HepG2 (cell line): ENCODE data around the gene CARD9. TPM values are rescaled to one million over a fixed set of nuclear protein-coding genes. Genes with fewer than 3 reads are reported as not detected.
A peak's percentile ranks its signal among the peaks of the same experiment; 100 is the strongest.

Source experiments
- ARNT2 ChIP-seq: sonication (generic); formaldehyde crosslinking; IDR thresholded peaks from 2 replicates; pipeline ENCODE4 v1.8.0; 2022; ENCODE audit warnings: mild to moderate bottlenecking, low read depth, missing genetic modification reagents, moderate library complexity
- CBX2 ChIP-seq, 2 experiments: fragments of 200-600 bp in 1 of 2; sonication (generic); formaldehyde crosslinking in 1 of 2; IDR thresholded peaks; 2 replicates each; pipeline versions ENCODE4 v1.7.0 to v1.8.1; 2018 to 2022; ENCODE audit warnings: low read depth in 2 of 2, low read length in 1 of 2, mild to moderate bottlenecking in 1 of 2, missing genetic modification reagents in 1 of 2
- CBX5 ChIP-seq: sonication (generic); formaldehyde crosslinking; IDR thresholded peaks from 2 replicates; pipeline ENCODE4 v1.4.0; 2020; ENCODE audit warnings: missing genetic modification reagents, borderline replicate concordance
- CENPBD1 ChIP-seq: sonication (generic); formaldehyde crosslinking; IDR thresholded peaks from 2 replicates; pipeline ENCODE4 v1.8.0; 2022; ENCODE audit warnings: missing genetic modification reagents, low read depth, mild to moderate bottlenecking, borderline replicate concordance
- FOSL2 ChIP-seq: sonication (generic); formaldehyde crosslinking; IDR thresholded peaks from 2 replicates; pipeline ENCODE4 v1.4.0; 2020; ENCODE audit warnings: missing genetic modification reagents
- GATA4 ChIP-seq: sonication (generic); IDR thresholded peaks from 2 replicates; pipeline ENCODE4 v1.6.1; 2016; ENCODE audit warnings: antibody characterized with exemption, low read depth, borderline replicate concordance
- GATAD1 ChIP-seq: IDR thresholded peaks from 2 replicates; pipeline ENCODE4 v1.6.1; 2016; ENCODE audit warnings: missing genetic modification reagents, missing compliant biosample characterization
- GMEB1 ChIP-seq: sonication (generic); formaldehyde crosslinking; IDR thresholded peaks from 2 replicates; pipeline ENCODE4 v1.5.1; 2020; ENCODE audit warnings: missing genetic modification reagents, mild to moderate bottlenecking, borderline replicate concordance
- KDM5B ChIP-seq: sonication (generic); formaldehyde crosslinking; IDR thresholded peaks from 2 replicates; pipeline ENCODE4 v1.4.0; 2020; ENCODE audit warnings: missing genetic modification reagents, mild to moderate bottlenecking, borderline replicate concordance
- LCORL ChIP-seq, 2 experiments: fragments of 450-650 bp in 1 of 2; sonication (generic) in 1 of 2; formaldehyde crosslinking in 1 of 2; IDR thresholded peaks; 2 replicates each; pipeline versions ENCODE4 v1.5.0 to v1.6.1; 2017 to 2020; ENCODE audit warnings: antibody characterized with exemption in 1 of 2, missing genetic modification reagents in 1 of 2
- NCOA1 ChIP-seq: sonication (generic); formaldehyde crosslinking; IDR thresholded peaks from 2 replicates; pipeline ENCODE4 v1.9.0; 2021; ENCODE audit warnings: missing genetic modification reagents
- SCMH1 ChIP-seq: sonication (generic); formaldehyde crosslinking; IDR thresholded peaks from 2 replicates; pipeline ENCODE4 v1.9.0; 2021; ENCODE audit warnings: missing genetic modification reagents, mild to moderate bottlenecking, borderline replicate concordance
- SP1 ChIP-seq, 2 experiments: fragments of 450-650 bp in 1 of 2; sonication (generic) in 1 of 2; formaldehyde crosslinking in 1 of 2; IDR thresholded peaks; 2 replicates each; pipeline versions ENCODE4 v1.4.0 to v1.6.1; 2016 to 2020; ENCODE audit warnings: missing genetic modification reagents in 1 of 2
- ZBTB14 ChIP-seq: sonication (generic); formaldehyde crosslinking; IDR thresholded peaks from 2 replicates; pipeline ENCODE4 v1.4.0; 2020; ENCODE audit warnings: missing genetic modification reagents
- ZNF253 ChIP-seq: sonication (generic); formaldehyde crosslinking; IDR thresholded peaks from 2 replicates; pipeline ENCODE4 v1.8.0; 2022; ENCODE audit warnings: mild to moderate bottlenecking, missing genetic modification reagents, borderline replicate concordance
- ZNF282 ChIP-seq: fragments of 450-650 bp; IDR thresholded peaks from 2 replicates; pipeline ENCODE4 v1.6.1; 2018; ENCODE audit not compliant: partially characterized antibody
- ZNF333 ChIP-seq: sonication (generic); formaldehyde crosslinking; IDR thresholded peaks from 2 replicates; pipeline ENCODE4 v1.4.0; 2020; ENCODE audit warnings: mild to moderate bottlenecking, missing genetic modification reagents, borderline replicate concordance
- ZNF354B ChIP-seq: sonication (generic); formaldehyde crosslinking; IDR thresholded peaks from 2 replicates; pipeline ENCODE4 v1.8.0; 2022; ENCODE audit warnings: mild to moderate bottlenecking, missing genetic modification reagents
- ZNF687 ChIP-seq: sonication (generic); formaldehyde crosslinking; IDR thresholded peaks from 2 replicates; pipeline ENCODE4 v1.5.1; 2020; ENCODE audit warnings: mild to moderate bottlenecking, missing genetic modification reagents, moderate library complexity
- ZNF781 ChIP-seq: sonication (generic); formaldehyde crosslinking; IDR thresholded peaks from 2 replicates; pipeline ENCODE4 v1.5.1; 2020; ENCODE audit warnings: borderline replicate concordance, mild to moderate bottlenecking, missing genetic modification reagents; ENCODE audit errors: not compliant biosample characterization
- polyA plus RNA-seq, 8 experiments: library from polyadenylated mRNA; depleted of rRNA in 3 of 8; stranded (reverse) in 7 of 8; unstranded in 1 of 8; fragments of >200 nt; fragmentation: Illumina TruSeq in 4 of 8; extraction: Trizol in 4 of 8; gene quantifications; 2 replicates each; pipeline versions ENCODE4 v1.2.1 to v1.2.3, GENCODE V29; 2011 to 2016; ENCODE audit warnings: low read depth in 4 of 8, missing spikeins in 1 of 8, mixed read lengths in 1 of 8; ENCODE audit not compliant: insufficient read depth in 1 of 8
- total RNA-seq, 5 experiments: library from RNA; depleted of rRNA; stranded (reverse); fragments of >200 nt; fragmentation: Illumina TruSeq; extraction: Trizol; gene quantifications; 2 replicates each; pipeline ENCODE4 v1.2.3, GENCODE V29; 2016; ENCODE audit warnings: low read depth in 1 of 5

Gene CARD9
- total and polyA plus RNA-seq, 2 of the 13 experiments (the other 11 are each of a cell fraction or from before 2014, with no cell fraction given): 3.3 to 7.4 TPM

GRCh38 chr9:136410500-136411287 is 37.2 kb upstream of the CARD9 start, which contains the start of the genes ENTR1 and PMPCA (continued):
- TF ChIP-seq ZNF687: peak; percentile 67; the same call in 1 of the 2 replicates
- TF ChIP-seq ZNF282: no peak
- peak; percentile 80; the same call in 1 of the 2 replicates for TF ChIP-seq GMEB1 (CRISPR knock-in tag)
- TF ChIP-seq ZNF253 (CRISPR knock-in tag): no peak
- TF ChIP-seq CBX2 (IDR thresholded peaks at IDR 0.05; ENCODE audit: low read depth, low read length): no peak
- TF ChIP-seq CBX2 (CRISPR knock-in tag; IDR thresholded peaks at IDR 0.05; ENCODE audit: low read depth): peak; percentile 63; the same call in 1 of the 2 replicates
- peak; percentile 79 for TF ChIP-seq ZBTB14 (CRISPR knock-in tag)
- TF ChIP-seq SCMH1 (CRISPR knock-in tag): no peak
- TF ChIP-seq ZNF354B (CRISPR knock-in tag): peak; percentile 15; the same call in 1 of the 2 replicates
- no peak for TF ChIP-seq NCOA1 (CRISPR knock-in tag)
- peak; percentile 98 for TF ChIP-seq GATAD1 (CRISPR knock-in tag)
- TF ChIP-seq SP1 (IDR thresholded peaks at IDR 0.05): no peak
- TF ChIP-seq SP1 (CRISPR knock-in tag; IDR thresholded peaks at IDR 0.05): peak; percentile 90
- TF ChIP-seq LCORL (IDR thresholded peaks at IDR 0.05): no peak
- TF ChIP-seq LCORL (CRISPR knock-in tag; IDR thresholded peaks at IDR 0.05): 0 out of 2 replicates have a peak, but pooled peaks have one; percentile 43
- peak; percentile 43 for TF ChIP-seq FOSL2
- peak; percentile 57; the same call in 1 of the 2 replicates for TF ChIP-seq CBX5
- TF ChIP-seq GATA4: peak; percentile 38; the same call in 1 of the 2 replicates
- no peak for TF ChIP-seq CENPBD1
- peak; percentile 78; the same call in 1 of the 2 replicates for TF ChIP-seq ARNT2
- peak; percentile 55; the same call in 1 of the 2 replicates for TF ChIP-seq ZNF333 (CRISPR knock-in tag)
- peak; percentile 78 for TF ChIP-seq KDM5B (CRISPR knock-in tag)
- TF ChIP-seq ZNF781: no peak
